SU-DHL-6 (cell line): ENCODE results near the gene ATP6V1B1.

Experiments
- H2AFZ ChIP-seq: fragments of 200-600 bp; sonication (generic); 2 replicates; pipeline ENCODE4 v1.6.1; 2014; ENCODE audit warnings: low read depth, mild to moderate bottlenecking, moderate library complexity, mixed read lengths, antibody characterized with exemption, low read length; ENCODE audit not compliant: severe bottlenecking
- H3F3A ChIP-seq: fragments of 200-600 bp; shearing (Covaris generic); 2 replicates; pipeline ENCODE4 v1.6.0; 2016; ENCODE audit warnings: antibody characterized with exemption, mild to moderate bottlenecking; ENCODE audit not compliant: insufficient read depth
- H3K27ac ChIP-seq: fragments of 200-600 bp; sonication (generic); 2 replicates; pipeline ENCODE4 v1.5.1; 2016; ENCODE audit warnings: low read depth, mild to moderate bottlenecking, low read length, moderate library complexity, mixed read lengths
- H3K27me3 ChIP-seq: fragments of 200-600 bp; sonication (generic), shearing (Covaris generic); 2 replicates; pipeline ENCODE4 v1.6.0; 2014; ENCODE audit warnings: mild to moderate bottlenecking, low read length
- H3K36me3 ChIP-seq: fragments of 200-600 bp; sonication (generic); 2 replicates; pipeline ENCODE4 v1.6.1; 2014; ENCODE audit warnings: mild to moderate bottlenecking, low read length, mixed read lengths
- H3K4me2 ChIP-seq: fragments of 300-600, 200-600 bp; shearing (Covaris generic), sonication (generic); 2 replicates; pipeline ENCODE4 v1.6.0; 2014; ENCODE audit warnings: low read length, low read depth, mild to moderate bottlenecking; ENCODE audit not compliant: poor library complexity, severe bottlenecking
- H3K4me3 ChIP-seq: fragments of 200-600 bp; sonication (generic); 2 replicates; pipeline ENCODE4 v1.5.1; 2014; ENCODE audit warnings: antibody characterized with exemption, low read length, mild to moderate bottlenecking, mixed read lengths; ENCODE audit not compliant: insufficient read depth, poor library complexity, severe bottlenecking
- H3K79me2 ChIP-seq: fragments of 200-600 bp; sonication (generic); 2 replicates; pipeline ENCODE4 v1.6.1; 2014; ENCODE audit warnings: mild to moderate bottlenecking, low read length, moderate library complexity; ENCODE audit not compliant: insufficient read depth
- H3K9ac ChIP-seq: fragments of 200-600 bp; sonication (generic); 2 replicates; pipeline ENCODE4 v1.7.0; 2014; ENCODE audit warnings: mild to moderate bottlenecking, low read length
- H3K9me2 ChIP-seq: fragments of 200-600 bp; sonication (generic); replicated peaks from 2 replicates; pipeline ENCODE4 v1.6.1; 2014; ENCODE audit warnings: low read length; ENCODE audit not compliant: insufficient read depth
- H3K9me3 ChIP-seq: fragments of 200-600 bp; sonication (generic); 2 replicates; pipeline ENCODE4 v1.6.1; 2014; ENCODE audit warnings: low read length, mixed read lengths; ENCODE audit not compliant: insufficient read depth
- H4K20me1 ChIP-seq: fragments of 200-600 bp; sonication (generic); 2 replicates; pipeline ENCODE4 v1.6.1; 2014; ENCODE audit warnings: low read depth, mild to moderate bottlenecking, antibody characterized with exemption, low read length, moderate library complexity, mixed read lengths
- EZH2phosphoT487 ChIP-seq: fragments of 200-600 bp; sonication (generic), shearing (Covaris generic); conservative IDR thresholded peaks from 2 replicates; pipeline ENCODE4 v1.6.1; 2018; ENCODE audit warnings: mild to moderate bottlenecking, antibody characterized with exemption, low read length, moderate library complexity, mixed read lengths
- TF ChIP-seq, protein P1 (sequence below): fragments of 200-600 bp; sonication (generic); IDR thresholded peaks from one replicate; pipeline ENCODE4 v1.5.1; 2017; ENCODE audit warnings: antibody characterized with exemption, mild to moderate bottlenecking, low read length, moderate library complexity; ENCODE audit not compliant: insufficient read depth, poor library complexity, severe bottlenecking

The ATP6V1B1 gene

DNA sequence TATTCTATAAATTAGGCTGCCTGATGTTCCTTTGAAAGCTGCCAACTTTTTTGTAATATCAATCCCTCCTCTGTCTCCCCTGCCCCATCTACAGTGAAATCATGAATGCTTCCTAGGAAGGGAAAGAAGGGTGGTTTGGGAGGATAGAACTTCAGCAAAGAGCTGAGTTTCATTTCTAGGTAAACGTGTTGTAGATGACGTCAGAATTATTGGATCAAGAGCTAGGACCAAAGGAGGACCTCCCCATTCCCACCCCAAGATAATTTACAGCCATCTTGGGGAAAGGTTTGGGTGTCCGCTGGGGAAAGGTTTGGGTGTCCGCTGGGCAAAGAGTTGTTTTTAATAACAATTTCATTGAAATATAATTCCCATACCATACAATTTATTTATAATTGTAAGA is 31.5 kb downstream of the ATP6V1B1 start:
- H3K9ac ChIP-seq = no peak overlapping the region
- no peaks in the 10 kb centered on the region for H4K20me1 ChIP-seq
- no peak overlapping the region for H2AFZ ChIP-seq
- no peaks in the 10 kb centered on the region for H3K9me3 ChIP-seq
- H3K4me2 ChIP-seq = no peak overlapping the region
- H3K27ac ChIP-seq = no peak overlapping the region
- no peak overlapping the region for H3K4me3 ChIP-seq
- H3K27me3 ChIP-seq = no peaks in the 10 kb centered on the region
- TF ChIP-seq EZH2phosphoT487 = no peak
- TF ChIP-seq, protein P1, sequence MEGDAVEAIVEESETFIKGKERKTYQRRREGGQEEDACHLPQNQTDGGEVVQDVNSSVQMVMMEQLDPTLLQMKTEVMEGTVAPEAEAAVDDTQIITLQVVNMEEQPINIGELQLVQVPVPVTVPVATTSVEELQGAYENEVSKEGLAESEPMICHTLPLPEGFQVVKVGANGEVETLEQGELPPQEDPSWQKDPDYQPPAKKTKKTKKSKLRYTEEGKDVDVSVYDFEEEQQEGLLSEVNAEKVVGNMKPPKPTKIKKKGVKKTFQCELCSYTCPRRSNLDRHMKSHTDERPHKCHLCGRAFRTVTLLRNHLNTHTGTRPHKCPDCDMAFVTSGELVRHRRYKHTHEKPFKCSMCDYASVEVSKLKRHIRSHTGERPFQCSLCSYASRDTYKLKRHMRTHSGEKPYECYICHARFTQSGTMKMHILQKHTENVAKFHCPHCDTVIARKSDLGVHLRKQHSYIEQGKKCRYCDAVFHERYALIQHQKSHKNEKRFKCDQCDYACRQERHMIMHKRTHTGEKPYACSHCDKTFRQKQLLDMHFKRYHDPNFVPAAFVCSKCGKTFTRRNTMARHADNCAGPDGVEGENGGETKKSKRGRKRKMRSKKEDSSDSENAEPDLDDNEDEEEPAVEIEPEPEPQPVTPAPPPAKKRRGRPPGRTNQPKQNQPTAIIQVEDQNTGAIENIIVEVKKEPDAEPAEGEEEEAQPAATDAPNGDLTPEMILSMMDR = no peak
- no peaks in the 10 kb centered on the region for H3F3A ChIP-seq
- H3K79me2 ChIP-seq = no peaks in the 10 kb centered on the region
- no peaks in the 10 kb centered on the region for H3K36me3 ChIP-seq
- no peaks in the 10 kb centered on the region for H3K9me2 ChIP-seq

DNA sequence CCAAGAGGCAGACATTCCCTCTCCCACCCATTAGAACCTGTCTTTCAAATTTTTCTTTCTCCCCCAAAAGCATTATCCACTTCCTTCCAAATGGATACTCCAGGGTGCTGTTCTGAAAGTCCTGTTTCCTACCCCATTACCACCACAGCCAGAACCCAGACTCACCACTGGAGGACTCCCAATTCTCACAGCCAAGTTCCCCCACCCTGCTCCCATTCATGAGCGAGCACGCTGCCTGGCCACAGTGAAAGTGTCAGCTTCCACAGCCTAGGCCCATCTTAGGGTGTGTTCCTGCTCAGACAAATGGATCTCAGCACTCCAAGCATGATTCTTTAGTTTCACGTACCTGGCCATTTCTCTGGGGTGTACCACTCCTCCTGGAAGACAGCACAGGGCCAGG is 38.9 kb downstream of the ATP6V1B1 start:
- TF ChIP-seq EZH2phosphoT487 = no peak
- H3F3A ChIP-seq = no peaks in the 10 kb centered on the region

DNA sequence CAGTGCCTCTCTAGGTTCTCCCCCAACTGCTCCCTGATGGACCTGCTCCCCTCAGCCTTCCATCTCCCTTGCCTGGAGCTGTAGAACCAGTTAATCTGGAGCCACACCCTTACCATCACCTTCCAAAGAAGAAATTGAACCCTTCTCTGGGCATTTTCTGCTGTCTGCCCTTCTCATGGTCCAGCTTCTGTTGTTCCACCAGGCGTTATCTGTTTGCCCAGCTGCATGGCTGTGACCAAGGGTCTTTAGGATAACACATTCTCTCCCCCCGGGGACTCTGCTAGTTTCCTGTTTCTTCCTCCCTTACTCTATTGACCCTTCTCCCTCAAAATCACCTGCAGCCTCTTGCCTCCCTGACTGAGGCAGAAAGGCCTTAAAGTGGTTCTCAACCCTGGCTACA is 39.5 kb downstream of the ATP6V1B1 start:
- Histone ChIP-seq H2AFZ (no peak overlapping the region), H4K20me1 (no peaks in the 10 kb centered on the region), H3K36me3 (no peaks in the 10 kb centered on the region), H3K27ac (no peak overlapping the region), H3K4me3 (no peak overlapping the region), H3K79me2 (no peaks in the 10 kb centered on the region), H3K9me3 (no peaks in the 10 kb centered on the region), H3F3A (no peaks in the 10 kb centered on the region), H3K4me2 (no peak overlapping the region), H3K27me3 (no peaks in the 10 kb centered on the region), H3K9me2 (no peaks in the 10 kb centered on the region), H3K9ac (no peak overlapping the region)
- TF ChIP-seq EZH2phosphoT487 = no peak
- TF ChIP-seq, protein P1 = no peak

More for the DNA sequence above, 38.9 kb downstream of the ATP6V1B1 start:
- Histone ChIP-seq H4K20me1 (no peaks in the 10 kb centered on the region), H2AFZ (no peak overlapping the region), H3K9me3 (no peaks in the 10 kb centered on the region), H3K4me2 (no peak overlapping the region), H3K27ac (no peak overlapping the region), H3K79me2 (no peaks in the 10 kb centered on the region), H3K4me3 (no peak overlapping the region), H3K36me3 (no peaks in the 10 kb centered on the region), H3K27me3 (no peaks in the 10 kb centered on the region), H3K9ac (no peak overlapping the region), H3K9me2 (no peaks in the 10 kb centered on the region)

DNA sequence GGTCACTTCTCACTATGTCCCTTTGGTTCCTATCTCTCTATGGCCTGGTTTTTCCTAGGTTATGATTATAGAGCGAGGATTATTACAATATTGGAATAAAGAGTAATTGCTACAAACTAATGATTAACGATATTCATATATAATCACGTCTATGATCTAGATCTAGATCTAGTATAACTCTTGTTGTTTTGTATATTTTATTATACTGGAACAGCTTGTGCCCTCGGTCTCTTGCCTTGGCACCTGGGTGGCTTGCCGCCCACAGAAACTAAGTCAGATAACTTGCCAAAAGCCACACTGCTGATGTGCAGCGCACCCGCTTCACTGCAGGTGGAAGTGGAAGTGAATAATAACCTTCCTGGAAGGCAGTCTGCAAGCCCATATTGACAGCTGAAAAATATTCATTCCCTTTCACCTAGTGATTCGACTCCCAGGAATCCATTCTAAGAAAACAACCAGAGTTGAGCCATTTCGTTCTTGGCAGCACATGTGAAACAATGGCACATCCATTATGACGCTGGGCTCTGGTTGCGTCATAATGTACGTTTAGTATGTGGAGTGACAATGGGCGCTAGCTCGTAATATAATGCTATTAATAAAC is 42.0 kb downstream of the ATP6V1B1 start:
- H4K20me1 ChIP-seq = no peaks in the 10 kb centered on the region
- peak overlapping the region; percentile 43 for H3K4me2 ChIP-seq
- H3K9me2 ChIP-seq = no peaks in the 10 kb centered on the region
- H3K9me3 ChIP-seq = no peaks in the 10 kb centered on the region
- no peak overlapping the region for H3K27ac ChIP-seq
- no peaks in the 10 kb centered on the region for H3K36me3 ChIP-seq
- H3K9ac ChIP-seq = no peak overlapping the region
- H3K27me3 ChIP-seq = no peaks in the 10 kb centered on the region
- no peaks in the 10 kb centered on the region for H3F3A ChIP-seq
- H2AFZ ChIP-seq = peak overlapping the region; percentile 75
- TF ChIP-seq, protein P1 = no peak
- no peak for TF ChIP-seq EZH2phosphoT487
- H3K79me2 ChIP-seq = no peaks in the 10 kb centered on the region
- H3K4me3 ChIP-seq = peak overlapping the region; percentile 30
